LNCaP clone FGC (cell line): Measurements from ENCODE around the gene BRWD1.

Source experiments
- DNase-seq: peaks from one replicate; pipeline ENCODE4 v3.0.0-alpha.2; 2011; ENCODE audit warnings: low read depth
- H3K4me3 ChIP-seq: 2 replicates; pipeline ENCODE4 v1.5.1; 2011; ENCODE audit warnings: mild to moderate bottlenecking, low read depth, low read length, control low read depth
- CTCF ChIP-seq: IDR thresholded peaks from 2 replicates; pipeline ENCODE4 v1.5.1; 2012; ENCODE audit warnings: mild to moderate bottlenecking; ENCODE audit not compliant: control insufficient read depth, insufficient read depth; ENCODE audit errors: extremely low read depth

The BRWD1 gene

DNA sequence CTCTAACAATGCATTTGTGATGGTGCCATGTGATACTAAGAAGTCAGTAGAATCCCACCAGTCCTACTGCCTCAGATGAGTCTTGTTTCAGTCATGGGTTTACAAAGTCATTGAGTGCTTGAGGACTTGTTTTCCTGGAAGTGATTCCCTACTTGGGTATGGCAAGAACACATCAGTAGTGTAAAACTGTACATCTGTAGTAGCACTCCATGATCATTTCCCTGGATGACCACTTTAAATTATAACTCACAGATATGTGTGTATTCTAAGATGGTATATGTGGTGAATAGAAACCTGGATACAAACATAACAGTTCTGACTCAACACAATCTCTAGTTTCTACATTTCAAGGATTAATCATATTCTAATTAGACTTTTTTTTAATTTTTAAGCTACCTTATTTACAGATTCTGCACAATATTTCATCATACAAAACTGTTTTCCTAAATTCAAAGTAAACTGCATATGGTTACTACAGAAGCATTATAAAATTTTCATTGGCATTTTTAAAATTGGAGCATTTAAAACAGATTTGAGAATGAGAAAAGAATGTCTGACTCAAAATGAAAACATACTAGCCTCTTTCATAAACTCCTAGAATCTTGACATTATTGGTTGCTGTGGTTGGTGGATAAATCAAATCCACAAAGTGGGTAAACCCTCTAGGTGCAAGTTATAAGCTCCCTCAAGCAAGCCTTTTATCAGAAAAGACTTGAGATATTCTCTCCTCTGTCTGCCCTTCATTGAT, 123.4 kb downstream of the BRWD1 start:
- no peak for DNase-seq
- TF ChIP-seq CTCF = no peak

DNA sequence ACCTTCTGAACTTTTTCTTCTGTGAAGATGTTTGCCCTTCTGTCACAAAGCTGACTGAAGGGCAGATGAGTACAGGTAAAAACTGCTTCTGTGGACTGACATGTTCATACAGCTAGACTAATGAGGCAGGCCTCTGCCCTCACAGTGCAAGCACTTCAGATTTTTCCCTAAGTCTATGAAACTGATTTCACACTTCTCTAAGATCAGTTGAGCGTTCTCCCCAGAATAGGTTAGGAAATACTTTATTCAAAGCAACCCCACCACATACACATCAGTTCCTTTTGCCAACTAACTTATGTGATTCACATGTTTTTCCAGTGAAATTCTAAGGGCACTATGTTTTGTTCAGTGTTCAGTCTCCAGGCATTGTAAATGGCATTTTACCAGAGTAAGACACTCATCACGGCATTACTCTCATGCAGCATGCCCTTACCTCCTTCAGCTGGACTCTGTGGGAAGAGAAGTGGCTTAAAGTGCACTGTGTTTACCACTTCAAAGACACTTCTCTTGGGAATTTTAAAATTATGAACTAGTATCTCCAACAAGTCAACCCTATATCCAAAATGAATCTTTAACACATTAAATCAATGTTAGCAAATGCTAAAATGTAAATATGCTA, 124.8 kb downstream of the BRWD1 start:
- no peak overlapping the region for H3K4me3 ChIP-seq
- no peak for DNase-seq
- no peak for TF ChIP-seq CTCF

More for the DNA sequence above, 123.4 kb downstream of the BRWD1 start:
- no peak overlapping the region for H3K4me3 ChIP-seq

DNA sequence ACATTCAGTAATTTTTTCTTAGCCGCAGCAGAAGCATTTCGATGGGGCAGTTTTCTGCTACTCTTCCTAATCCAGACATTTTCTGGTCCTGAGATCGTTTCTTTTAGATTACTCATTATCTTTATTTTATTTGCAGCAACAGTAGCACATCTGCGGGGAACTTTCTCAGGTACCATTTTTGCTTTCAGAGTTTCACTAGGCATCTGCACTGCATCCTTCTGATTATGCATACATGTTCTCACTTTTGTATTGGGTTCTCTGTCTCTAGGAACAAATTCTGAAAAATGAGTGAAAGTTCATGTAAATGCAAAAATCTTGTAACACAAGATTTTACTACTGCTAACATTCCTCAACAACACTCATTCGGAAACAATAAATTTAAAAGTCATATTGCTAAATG, 126.3 kb downstream of the BRWD1 start:
- no peak for TF ChIP-seq CTCF
- DNase-seq = no peak
- no peak overlapping the region for H3K4me3 ChIP-seq

DNA sequence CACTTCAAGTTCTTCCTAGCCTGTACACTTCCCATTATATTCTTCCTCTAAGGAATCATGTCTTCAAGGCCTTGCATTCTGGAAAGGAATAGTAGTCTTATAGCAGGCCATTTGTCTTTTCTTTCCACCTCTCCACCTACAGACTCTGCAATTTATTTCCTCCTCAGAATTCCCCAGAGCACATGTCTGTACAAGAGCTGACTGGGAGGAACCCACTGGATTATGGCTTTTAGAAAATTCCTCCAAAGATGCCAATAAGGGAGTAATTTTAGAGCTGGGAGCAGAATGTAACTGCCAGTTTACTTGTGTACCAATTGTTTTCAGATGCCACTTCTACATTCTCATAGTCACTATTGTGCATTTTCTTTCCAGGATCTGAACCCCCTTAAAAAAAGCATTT, 126.8 kb downstream of the BRWD1 start:
- no peak overlapping the region for H3K4me3 ChIP-seq
- TF ChIP-seq CTCF = no peak
- DNase-seq = no peak

- no peak for TF ChIP-seq CTCF
- no peak for DNase-seq
- no peak overlapping the region for H3K4me3 ChIP-seq
These were observed 128.3 kb downstream of the BRWD1 start for GRCh38 chr21:39185157-39185556.

- peak overlapping the region; percentile 85 for H3K4me3 ChIP-seq
- no peak for TF ChIP-seq CTCF
- no peak for DNase-seq
These were observed 129.1 kb downstream of the BRWD1 start for GRCh38 chr21:39184050-39184980.
